ENCODE measurements around the gene ZNF428. TPM values are rescaled to one million over a fixed set of nuclear protein-coding genes. Genes with fewer than 3 reads are reported as not detected.

Gene ZNF428
- total and polyA plus RNA-seq, 2 donors (not counting 1 experiment from before 2014, with no cell fraction given): 17.2 to 43.9 TPM

GRCh38 chr19:43623889-43624670, 4.7 kb upstream of the ZNF428 start:
- H3K4me3 ChIP-seq (replicated peaks in 1 of 4; ENCODE audit: control extremely low read depth in 1 of 4, insufficient read depth in 1 of 4, low read depth in 3 of 4, low read length in 4 of 4): no peak overlapping the region
- no peaks in the 10 kb centered on the region for H4K20me1 ChIP-seq (ENCODE audit: control insufficient read depth, extremely low read depth, insufficient read depth, low read length)
- peaks cover 2% of the 10 kb centered on the region for H3K4me1 ChIP-seq (ENCODE audit: control insufficient read depth, extremely low read depth, insufficient read depth, low read length)
- H3K4me2 ChIP-seq (ENCODE audit: extremely low read depth, insufficient read depth, low read length): no peak overlapping the region
- no peak overlapping the region for H3K27ac ChIP-seq (ENCODE audit: insufficient read depth, low read length)
- no peaks in the 10 kb centered on the region for H3K79me2 ChIP-seq (ENCODE audit: control insufficient read depth, insufficient read depth, low read length)
- no peak for TF ChIP-seq EZH2 (IDR thresholded peaks at IDR 0.05; ENCODE audit: low read length, missing control alignments)
- no peak for TF ChIP-seq CTCF (conservative IDR thresholded peaks at IDR 0.05 in 1 of 2, IDR thresholded peaks at IDR 0.05 in 1 of 2; ENCODE audit: low read depth in 1 of 2, low read length in 2 of 2)
- no peaks in the 10 kb centered on the region for H3K36me3 ChIP-seq (ENCODE audit: control insufficient read depth, insufficient read depth, low read length)
- no peaks in the 10 kb centered on the region for H3K9me3 ChIP-seq (ENCODE audit: control insufficient read depth, insufficient read depth, low read depth, low read length)
- H3K27me3 ChIP-seq (ENCODE audit: control insufficient read depth, insufficient read depth, low read length): no peaks in the 10 kb centered on the region
- no peak overlapping the region for H3K9ac ChIP-seq (ENCODE audit: insufficient read depth, low read length)
- no peak overlapping the region for H2AFZ ChIP-seq (ENCODE audit: low read length)
- DNase-seq (ENCODE audit: low read depth in 2 of 2): no peak

- no peak overlapping the region for H3K27ac ChIP-seq (ENCODE audit: insufficient read depth, low read length)
- H3K9me3 ChIP-seq (ENCODE audit: control insufficient read depth, insufficient read depth, low read depth, low read length): no peaks in the 10 kb centered on the region
Measured at GRCh38 chr19:43622956-43623355, 3.5 kb upstream of the ZNF428 start.

GRCh38 chr19:43622070-43622469, 2.6 kb upstream of the ZNF428 start:
- no peak for TF ChIP-seq CTCF (conservative IDR thresholded peaks at IDR 0.05 in 1 of 2, IDR thresholded peaks at IDR 0.05 in 1 of 2; ENCODE audit: low read depth in 1 of 2, low read length in 2 of 2)
- Histone ChIP-seq H3K9ac (ENCODE audit: insufficient read depth, low read length) (no peak overlapping the region), H3K4me2 (ENCODE audit: extremely low read depth, insufficient read depth, low read length) (no peak overlapping the region), H4K20me1 (ENCODE audit: control insufficient read depth, extremely low read depth, insufficient read depth, low read length) (no peaks in the 10 kb centered on the region), H3K9me3 (ENCODE audit: control insufficient read depth, insufficient read depth, low read depth, low read length) (no peaks in the 10 kb centered on the region), H3K4me3 (replicated peaks in 1 of 4; ENCODE audit: control extremely low read depth in 1 of 4, insufficient read depth in 1 of 4, low read depth in 3 of 4, low read length in 4 of 4) (no peak overlapping the region), H3K27ac (ENCODE audit: insufficient read depth, low read length) (no peak overlapping the region), H3K79me2 (ENCODE audit: control insufficient read depth, insufficient read depth, low read length) (peaks cover 8% of the 10 kb centered on the region), H3K4me1 (ENCODE audit: control insufficient read depth, extremely low read depth, insufficient read depth, low read length) (peaks cover 2% of the 10 kb centered on the region), H2AFZ (ENCODE audit: low read length) (no peak overlapping the region), H3K36me3 (ENCODE audit: control insufficient read depth, insufficient read depth, low read length) (no peaks in the 10 kb centered on the region), H3K27me3 (ENCODE audit: control insufficient read depth, insufficient read depth, low read length) (no peaks in the 10 kb centered on the region)
- DNase-seq (ENCODE audit: low read depth in 2 of 2): no peak

More at GRCh38 chr19:43622956-43623355, 3.5 kb upstream of the ZNF428 start:
- no peak for TF ChIP-seq CTCF (conservative IDR thresholded peaks at IDR 0.05 in 1 of 2, IDR thresholded peaks at IDR 0.05 in 1 of 2; ENCODE audit: low read depth in 1 of 2, low read length in 2 of 2)
- TF ChIP-seq EZH2 (IDR thresholded peaks at IDR 0.05; ENCODE audit: low read length, missing control alignments): no peak
- H3K36me3 ChIP-seq (ENCODE audit: control insufficient read depth, insufficient read depth, low read length): no peaks in the 10 kb centered on the region
- H3K79me2 ChIP-seq (ENCODE audit: control insufficient read depth, insufficient read depth, low read length): peaks cover 5% of the 10 kb centered on the region
- no peaks in the 10 kb centered on the region for H3K27me3 ChIP-seq (ENCODE audit: control insufficient read depth, insufficient read depth, low read length)
- peaks cover 2% of the 10 kb centered on the region for H3K4me1 ChIP-seq (ENCODE audit: control insufficient read depth, extremely low read depth, insufficient read depth, low read length)
- no peak overlapping the region for H3K9ac ChIP-seq (ENCODE audit: insufficient read depth, low read length)
- H2AFZ ChIP-seq (ENCODE audit: low read length): no peak overlapping the region
- H3K4me3 ChIP-seq (replicated peaks in 1 of 4; ENCODE audit: control extremely low read depth in 1 of 4, insufficient read depth in 1 of 4, low read depth in 3 of 4, low read length in 4 of 4): no peak overlapping the region
- no peaks in the 10 kb centered on the region for H4K20me1 ChIP-seq (ENCODE audit: control insufficient read depth, extremely low read depth, insufficient read depth, low read length)
- DNase-seq (ENCODE audit: low read depth in 2 of 2): no peak
- H3K4me2 ChIP-seq (ENCODE audit: extremely low read depth, insufficient read depth, low read length): no peak overlapping the region
